Activated T-cell treated with anti-CD3 and anti-CD28 coated beads for 48 hours (primary cell): ENCODE data around the gene CRHBP.

Source experiments
- DNase-seq: peaks from one replicate; pipeline ENCODE4 v3.0.0-alpha.2; 2020; ENCODE audit warnings: low read depth

The CRHBP gene

GRCh38 chr5:77015938-77016569 is 63.2 kb downstream of the CRHBP start:
- DNase-seq, result no peak

GRCh38 chr5:77016962-77017361 is 64.1 kb downstream of the CRHBP start:
- DNase-seq, result no peak

- DNase-seq, result no peak
Measured at GRCh38 chr5:77017668-77018067, 64.8 kb downstream of the CRHBP start.
